GM12878 (cell line): ENCODE results near the gene CLDN19.

Experiments used
- BRCA1 ChIP-seq: IDR thresholded peaks from 2 replicates; pipeline ENCODE4 v1.6.1; 2011; ENCODE audit warnings: low read depth, low read length, improper control_type of control experiment
- KLF5 ChIP-seq: fragments of 450-650 bp; IDR thresholded peaks from 2 replicates; pipeline ENCODE4 v1.6.1; 2014; ENCODE audit warnings: mild to moderate bottlenecking; ENCODE audit not compliant: partially characterized antibody
- POLR2A ChIP-seq: IDR thresholded peaks from 2 replicates; pipeline ENCODE4 v1.6.1; 2011; ENCODE audit warnings: low read depth, mild to moderate bottlenecking, low read length
- POLR2AphosphoS5 ChIP-seq: IDR thresholded peaks from 2 replicates; pipeline ENCODE4 v1.6.1; 2011; ENCODE audit warnings: mild to moderate bottlenecking, low read length, inconsistent platforms
- RFX5 ChIP-seq: IDR thresholded peaks from 2 replicates; pipeline ENCODE4 v1.6.1; 2011; ENCODE audit warnings: low read depth, low read length, improper control_type of control experiment
- SMC3 ChIP-seq: IDR thresholded peaks from 2 replicates; pipeline ENCODE4 v1.6.1; 2011; ENCODE audit warnings: low read length, improper control_type of control experiment, borderline replicate concordance
- TF ChIP-seq, protein P1 (sequence below), 3 experiments: IDR thresholded peaks in 2 of 3; conservative IDR thresholded peaks in 1 of 3; 2 replicates each; pipeline ENCODE4 v1.5.1; 2011; ENCODE audit warnings: low read depth in 3 of 3, low read length in 3 of 3, mild to moderate bottlenecking in 3 of 3, control low read depth in 2 of 3, moderate library complexity in 2 of 3, inconsistent platforms in 1 of 3, mixed read lengths in 1 of 3; ENCODE audit not compliant: control insufficient read depth in 2 of 3, insufficient read depth in 1 of 3; ENCODE audit errors: extremely low read depth in 1 of 3
- TF ChIP-seq, protein P2 (sequence below): IDR thresholded peaks from 2 replicates; pipeline ENCODE4 v1.6.1; 2012; ENCODE audit warnings: low read depth, low read length, improper control_type of control experiment
- TF ChIP-seq, protein P3 (sequence below): IDR thresholded peaks from 2 replicates; pipeline ENCODE4 v1.6.1; 2011; ENCODE audit warnings: low read depth, low read length, improper control_type of control experiment, borderline replicate concordance

DNA sequence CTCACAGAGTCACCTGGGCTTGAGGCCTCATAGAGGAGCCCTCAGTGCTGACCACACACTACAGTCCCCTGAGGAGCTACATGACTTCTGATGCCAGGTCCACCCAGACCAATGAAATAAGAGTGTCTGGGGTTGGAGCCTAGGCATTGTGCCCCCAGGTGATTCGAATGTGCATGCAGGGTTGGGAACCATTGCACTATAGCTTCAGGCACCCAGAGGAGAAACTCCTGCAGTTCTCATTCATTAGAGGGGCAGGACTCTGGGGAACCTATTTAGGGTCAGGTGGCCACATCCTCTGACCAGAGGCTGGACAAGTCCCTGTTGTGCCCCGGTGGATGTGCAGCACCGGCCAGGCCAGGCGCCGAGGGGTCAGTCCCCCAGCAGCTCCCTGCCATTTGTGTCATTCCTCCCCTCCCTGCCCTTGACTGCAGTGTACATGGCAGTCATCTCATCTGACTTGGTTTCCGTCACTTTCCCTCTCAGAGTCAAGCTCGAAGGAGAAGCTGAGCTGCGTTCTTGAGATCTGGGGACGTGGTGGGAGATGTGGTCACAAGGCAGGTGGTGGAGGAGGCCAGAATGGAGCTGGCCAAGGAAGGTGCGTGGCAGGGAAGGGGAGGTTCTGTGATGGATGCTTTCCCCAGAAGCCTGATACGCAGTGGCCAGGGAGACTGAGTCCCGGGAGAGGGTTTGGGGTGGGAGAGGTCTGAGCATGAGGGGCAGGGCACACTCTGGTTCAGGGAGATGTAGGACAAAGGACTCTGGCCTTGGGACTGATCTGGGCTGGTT lies 6.4 kb downstream of the CLDN19 start:
- TF ChIP-seq POLR2A: no peak
- no peak for TF ChIP-seq SMC3
- no peak for TF ChIP-seq RFX5
- TF ChIP-seq, protein P1, sequence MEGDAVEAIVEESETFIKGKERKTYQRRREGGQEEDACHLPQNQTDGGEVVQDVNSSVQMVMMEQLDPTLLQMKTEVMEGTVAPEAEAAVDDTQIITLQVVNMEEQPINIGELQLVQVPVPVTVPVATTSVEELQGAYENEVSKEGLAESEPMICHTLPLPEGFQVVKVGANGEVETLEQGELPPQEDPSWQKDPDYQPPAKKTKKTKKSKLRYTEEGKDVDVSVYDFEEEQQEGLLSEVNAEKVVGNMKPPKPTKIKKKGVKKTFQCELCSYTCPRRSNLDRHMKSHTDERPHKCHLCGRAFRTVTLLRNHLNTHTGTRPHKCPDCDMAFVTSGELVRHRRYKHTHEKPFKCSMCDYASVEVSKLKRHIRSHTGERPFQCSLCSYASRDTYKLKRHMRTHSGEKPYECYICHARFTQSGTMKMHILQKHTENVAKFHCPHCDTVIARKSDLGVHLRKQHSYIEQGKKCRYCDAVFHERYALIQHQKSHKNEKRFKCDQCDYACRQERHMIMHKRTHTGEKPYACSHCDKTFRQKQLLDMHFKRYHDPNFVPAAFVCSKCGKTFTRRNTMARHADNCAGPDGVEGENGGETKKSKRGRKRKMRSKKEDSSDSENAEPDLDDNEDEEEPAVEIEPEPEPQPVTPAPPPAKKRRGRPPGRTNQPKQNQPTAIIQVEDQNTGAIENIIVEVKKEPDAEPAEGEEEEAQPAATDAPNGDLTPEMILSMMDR (IDR thresholded peaks at IDR 0.05 in 2 of 3, conservative IDR thresholded peaks at IDR 0.05 in 1 of 3; ENCODE audit: control insufficient read depth in 2 of 3, extremely low read depth in 1 of 3, insufficient read depth in 1 of 3, low read depth in 3 of 3, low read length in 3 of 3): no peak
- no peak for TF ChIP-seq POLR2AphosphoS5
- no peak for TF ChIP-seq BRCA1
- TF ChIP-seq, protein P2, sequence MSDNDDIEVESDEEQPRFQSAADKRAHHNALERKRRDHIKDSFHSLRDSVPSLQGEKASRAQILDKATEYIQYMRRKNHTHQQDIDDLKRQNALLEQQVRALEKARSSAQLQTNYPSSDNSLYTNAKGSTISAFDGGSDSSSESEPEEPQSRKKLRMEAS: no peak
- TF ChIP-seq, protein P3, sequence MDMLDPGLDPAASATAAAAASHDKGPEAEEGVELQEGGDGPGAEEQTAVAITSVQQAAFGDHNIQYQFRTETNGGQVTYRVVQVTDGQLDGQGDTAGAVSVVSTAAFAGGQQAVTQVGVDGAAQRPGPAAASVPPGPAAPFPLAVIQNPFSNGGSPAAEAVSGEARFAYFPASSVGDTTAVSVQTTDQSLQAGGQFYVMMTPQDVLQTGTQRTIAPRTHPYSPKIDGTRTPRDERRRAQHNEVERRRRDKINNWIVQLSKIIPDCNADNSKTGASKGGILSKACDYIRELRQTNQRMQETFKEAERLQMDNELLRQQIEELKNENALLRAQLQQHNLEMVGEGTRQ: no peak
- TF ChIP-seq KLF5: no peak
